ENCODE data around the gene ME3.

DNA sequence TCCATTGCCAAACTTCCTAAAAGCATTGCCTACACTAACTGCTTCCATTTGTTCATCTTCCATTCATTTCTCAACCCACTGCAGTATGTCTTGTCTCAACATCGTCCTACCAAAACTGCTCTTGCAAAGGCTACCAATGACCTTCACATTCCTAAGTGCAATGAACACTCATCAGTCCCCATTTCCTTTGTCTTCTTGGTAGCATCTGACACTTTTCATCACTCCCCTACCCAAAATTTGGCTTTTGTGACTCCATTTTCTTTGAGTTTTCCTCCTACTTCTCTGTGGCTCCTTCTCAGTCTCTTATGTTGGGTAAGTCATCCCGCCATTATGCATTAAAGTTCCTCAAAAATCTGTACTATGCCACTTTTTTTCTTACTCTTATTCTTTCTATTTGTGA, 162.3 kb downstream of the ME3 start:
- TF ChIP-seq SP1 (IDR thresholded peaks at IDR 0.05; ENCODE audit: low read depth), result no peak
- TF ChIP-seq, protein P1, sequence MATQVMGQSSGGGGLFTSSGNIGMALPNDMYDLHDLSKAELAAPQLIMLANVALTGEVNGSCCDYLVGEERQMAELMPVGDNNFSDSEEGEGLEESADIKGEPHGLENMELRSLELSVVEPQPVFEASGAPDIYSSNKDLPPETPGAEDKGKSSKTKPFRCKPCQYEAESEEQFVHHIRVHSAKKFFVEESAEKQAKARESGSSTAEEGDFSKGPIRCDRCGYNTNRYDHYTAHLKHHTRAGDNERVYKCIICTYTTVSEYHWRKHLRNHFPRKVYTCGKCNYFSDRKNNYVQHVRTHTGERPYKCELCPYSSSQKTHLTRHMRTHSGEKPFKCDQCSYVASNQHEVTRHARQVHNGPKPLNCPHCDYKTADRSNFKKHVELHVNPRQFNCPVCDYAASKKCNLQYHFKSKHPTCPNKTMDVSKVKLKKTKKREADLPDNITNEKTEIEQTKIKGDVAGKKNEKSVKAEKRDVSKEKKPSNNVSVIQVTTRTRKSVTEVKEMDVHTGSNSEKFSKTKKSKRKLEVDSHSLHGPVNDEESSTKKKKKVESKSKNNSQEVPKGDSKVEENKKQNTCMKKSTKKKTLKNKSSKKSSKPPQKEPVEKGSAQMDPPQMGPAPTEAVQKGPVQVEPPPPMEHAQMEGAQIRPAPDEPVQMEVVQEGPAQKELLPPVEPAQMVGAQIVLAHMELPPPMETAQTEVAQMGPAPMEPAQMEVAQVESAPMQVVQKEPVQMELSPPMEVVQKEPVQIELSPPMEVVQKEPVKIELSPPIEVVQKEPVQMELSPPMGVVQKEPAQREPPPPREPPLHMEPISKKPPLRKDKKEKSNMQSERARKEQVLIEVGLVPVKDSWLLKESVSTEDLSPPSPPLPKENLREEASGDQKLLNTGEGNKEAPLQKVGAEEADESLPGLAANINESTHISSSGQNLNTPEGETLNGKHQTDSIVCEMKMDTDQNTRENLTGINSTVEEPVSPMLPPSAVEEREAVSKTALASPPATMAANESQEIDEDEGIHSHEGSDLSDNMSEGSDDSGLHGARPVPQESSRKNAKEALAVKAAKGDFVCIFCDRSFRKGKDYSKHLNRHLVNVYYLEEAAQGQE (IDR thresholded peaks at IDR 0.05; ENCODE audit: low read depth), result no peak
- TF ChIP-seq YY1 (IDR thresholded peaks at IDR 0.05; ENCODE audit: extremely low read depth, insufficient replicate concordance, low read depth, low read length), result no peak
- TF ChIP-seq CEBPB (IDR thresholded peaks at IDR 0.05; ENCODE audit: low read depth), result no peak
- TF ChIP-seq, protein P2, sequence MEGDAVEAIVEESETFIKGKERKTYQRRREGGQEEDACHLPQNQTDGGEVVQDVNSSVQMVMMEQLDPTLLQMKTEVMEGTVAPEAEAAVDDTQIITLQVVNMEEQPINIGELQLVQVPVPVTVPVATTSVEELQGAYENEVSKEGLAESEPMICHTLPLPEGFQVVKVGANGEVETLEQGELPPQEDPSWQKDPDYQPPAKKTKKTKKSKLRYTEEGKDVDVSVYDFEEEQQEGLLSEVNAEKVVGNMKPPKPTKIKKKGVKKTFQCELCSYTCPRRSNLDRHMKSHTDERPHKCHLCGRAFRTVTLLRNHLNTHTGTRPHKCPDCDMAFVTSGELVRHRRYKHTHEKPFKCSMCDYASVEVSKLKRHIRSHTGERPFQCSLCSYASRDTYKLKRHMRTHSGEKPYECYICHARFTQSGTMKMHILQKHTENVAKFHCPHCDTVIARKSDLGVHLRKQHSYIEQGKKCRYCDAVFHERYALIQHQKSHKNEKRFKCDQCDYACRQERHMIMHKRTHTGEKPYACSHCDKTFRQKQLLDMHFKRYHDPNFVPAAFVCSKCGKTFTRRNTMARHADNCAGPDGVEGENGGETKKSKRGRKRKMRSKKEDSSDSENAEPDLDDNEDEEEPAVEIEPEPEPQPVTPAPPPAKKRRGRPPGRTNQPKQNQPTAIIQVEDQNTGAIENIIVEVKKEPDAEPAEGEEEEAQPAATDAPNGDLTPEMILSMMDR (IDR thresholded peaks at IDR 0.05 in 2 of 3, conservative IDR thresholded peaks at IDR 0.05 in 1 of 3; ENCODE audit: borderline replicate concordance in 1 of 3, insufficient read depth in 1 of 3, low read depth in 2 of 3, low read length in 2 of 3), result no peak
- no peak for TF ChIP-seq POLR2A (IDR thresholded peaks at IDR 0.05; ENCODE audit: borderline replicate concordance, extremely low read depth, insufficient read depth, insufficient read length)
- no peak for TF ChIP-seq TCF7L2 (IDR thresholded peaks at IDR 0.05; ENCODE audit: borderline replicate concordance, extremely low read depth, insufficient read depth, insufficient read length)
- no peak for TF ChIP-seq EZH2 (IDR thresholded peaks at IDR 0.05)
- no peak for TF ChIP-seq EZH2phosphoT487 (IDR thresholded peaks at IDR 0.05; ENCODE audit: borderline replicate concordance)
- TF ChIP-seq POLR2AphosphoS5 (IDR thresholded peaks at IDR 0.05; ENCODE audit: low read depth, low read length), result no peak
- no peak for TF ChIP-seq EGR1 (IDR thresholded peaks at IDR 0.05; ENCODE audit: low read depth)
- TF ChIP-seq SIN3A (IDR thresholded peaks at IDR 0.05; ENCODE audit: low read depth), result no peak
- TF ChIP-seq ELF1 (IDR thresholded peaks at IDR 0.05; ENCODE audit: borderline replicate concordance, low read depth), result no peak
- TF ChIP-seq, protein P3, sequence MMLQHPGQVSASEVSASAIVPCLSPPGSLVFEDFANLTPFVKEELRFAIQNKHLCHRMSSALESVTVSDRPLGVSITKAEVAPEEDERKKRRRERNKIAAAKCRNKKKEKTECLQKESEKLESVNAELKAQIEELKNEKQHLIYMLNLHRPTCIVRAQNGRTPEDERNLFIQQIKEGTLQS (IDR thresholded peaks at IDR 0.05), result no peak

Measured in HCT116 (cell line).